ENCODE data around the gene FIBP. TPM values are rescaled to one million over a fixed set of nuclear protein-coding genes. Genes with fewer than 3 reads are reported as not detected.
A peak's percentile ranks its signal among the peaks of the same experiment; 100 is the strongest.

FIBP gene
- total and polyA plus RNA-seq, 3 donors from 2014 or later: 131 to 149 (median 144) TPM

DNA sequence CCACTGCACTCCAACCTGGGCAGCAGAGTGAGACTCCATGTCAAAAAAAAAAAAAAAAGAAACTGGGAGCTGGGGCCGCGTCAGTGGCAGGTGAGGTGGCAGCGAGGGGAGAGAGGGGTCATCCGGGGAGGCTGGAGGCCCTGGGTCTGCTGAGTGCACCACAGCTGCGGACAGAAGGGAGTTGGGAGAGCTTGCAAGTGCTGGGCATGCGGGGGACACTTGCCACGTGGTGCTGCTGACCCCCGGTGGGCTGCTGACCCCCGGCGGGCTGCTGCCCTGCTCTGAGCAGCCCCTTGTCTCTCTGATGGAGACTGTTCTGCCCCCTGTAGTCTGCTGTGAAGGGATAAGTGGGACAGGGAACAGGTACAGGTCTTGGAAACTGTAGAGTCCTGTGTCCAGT, 33.6 kb upstream of the FIBP start:
- H3K36me3 ChIP-seq (ENCODE audit: low read depth, missing control alignments): no peaks in the 10 kb centered on the region
- WGBS, 2 donors: 88 to 91% methylated on average over 10 of the region's 10 CpGs
- H3K27me3 ChIP-seq: no peaks in the 10 kb centered on the region
- H3K4me3 ChIP-seq: no peak overlapping the region
- H3K27ac ChIP-seq: no peak overlapping the region
- H3K9me3 ChIP-seq: no peaks in the 10 kb centered on the region
- H3K4me1 ChIP-seq: peaks cover 25% of the 10 kb centered on the region
- TF ChIP-seq, protein P1, sequence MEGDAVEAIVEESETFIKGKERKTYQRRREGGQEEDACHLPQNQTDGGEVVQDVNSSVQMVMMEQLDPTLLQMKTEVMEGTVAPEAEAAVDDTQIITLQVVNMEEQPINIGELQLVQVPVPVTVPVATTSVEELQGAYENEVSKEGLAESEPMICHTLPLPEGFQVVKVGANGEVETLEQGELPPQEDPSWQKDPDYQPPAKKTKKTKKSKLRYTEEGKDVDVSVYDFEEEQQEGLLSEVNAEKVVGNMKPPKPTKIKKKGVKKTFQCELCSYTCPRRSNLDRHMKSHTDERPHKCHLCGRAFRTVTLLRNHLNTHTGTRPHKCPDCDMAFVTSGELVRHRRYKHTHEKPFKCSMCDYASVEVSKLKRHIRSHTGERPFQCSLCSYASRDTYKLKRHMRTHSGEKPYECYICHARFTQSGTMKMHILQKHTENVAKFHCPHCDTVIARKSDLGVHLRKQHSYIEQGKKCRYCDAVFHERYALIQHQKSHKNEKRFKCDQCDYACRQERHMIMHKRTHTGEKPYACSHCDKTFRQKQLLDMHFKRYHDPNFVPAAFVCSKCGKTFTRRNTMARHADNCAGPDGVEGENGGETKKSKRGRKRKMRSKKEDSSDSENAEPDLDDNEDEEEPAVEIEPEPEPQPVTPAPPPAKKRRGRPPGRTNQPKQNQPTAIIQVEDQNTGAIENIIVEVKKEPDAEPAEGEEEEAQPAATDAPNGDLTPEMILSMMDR (IDR thresholded peaks at IDR 0.05): no peak
- TF ChIP-seq POLR2A (IDR thresholded peaks at IDR 0.05): no peak
- no peak for DNase-seq
- intact Hi-C loops (cut with DNase I; ENCODE audit: low total_unique reads): no loop called here

DNA sequence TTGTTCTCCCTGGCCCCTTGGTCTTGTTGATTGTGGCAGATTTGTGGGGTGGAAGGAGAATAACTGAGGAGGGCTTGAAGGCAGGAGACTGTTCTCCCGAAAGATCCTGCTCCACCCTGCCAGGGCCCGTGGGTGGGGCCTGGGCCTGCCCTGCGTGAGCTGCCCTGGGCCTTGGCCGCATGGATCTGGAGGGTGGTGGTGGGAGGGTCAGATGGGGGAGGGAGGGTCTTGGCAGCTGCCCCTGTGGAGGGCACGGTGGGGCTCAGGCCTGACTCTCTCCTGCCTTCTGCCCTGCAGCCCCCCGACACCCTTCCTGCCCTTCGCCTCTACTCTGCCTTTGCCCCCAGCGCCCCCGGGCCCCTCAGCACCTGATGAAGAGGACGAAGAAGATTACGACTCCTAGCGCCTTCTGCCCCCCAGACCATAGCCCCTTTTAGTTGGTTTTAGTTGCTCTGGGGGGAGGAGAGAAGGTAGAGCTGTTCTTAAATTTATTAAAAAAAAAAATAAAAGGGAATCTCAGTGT, 32.8 kb upstream of the FIBP start:
- DNase-seq: no peak
- TF ChIP-seq, protein P1 (IDR thresholded peaks at IDR 0.05): no peak
- no peak for TF ChIP-seq POLR2A (IDR thresholded peaks at IDR 0.05)
- peaks cover 30% of the 10 kb centered on the region for H3K4me1 ChIP-seq
- no peaks in the 10 kb centered on the region for H3K36me3 ChIP-seq (ENCODE audit: low read depth, missing control alignments)
- H3K27me3 ChIP-seq: no peaks in the 10 kb centered on the region
- no peak overlapping the region for H3K4me3 ChIP-seq
- H3K9me3 ChIP-seq: no peaks in the 10 kb centered on the region
- intact Hi-C loops (cut with DNase I; ENCODE audit: low total_unique reads): no loop called here
- WGBS, 2 donors: 72 to 73% methylated on average over 12 of the region's 12 CpGs
- no peak overlapping the region for H3K27ac ChIP-seq

DNA sequence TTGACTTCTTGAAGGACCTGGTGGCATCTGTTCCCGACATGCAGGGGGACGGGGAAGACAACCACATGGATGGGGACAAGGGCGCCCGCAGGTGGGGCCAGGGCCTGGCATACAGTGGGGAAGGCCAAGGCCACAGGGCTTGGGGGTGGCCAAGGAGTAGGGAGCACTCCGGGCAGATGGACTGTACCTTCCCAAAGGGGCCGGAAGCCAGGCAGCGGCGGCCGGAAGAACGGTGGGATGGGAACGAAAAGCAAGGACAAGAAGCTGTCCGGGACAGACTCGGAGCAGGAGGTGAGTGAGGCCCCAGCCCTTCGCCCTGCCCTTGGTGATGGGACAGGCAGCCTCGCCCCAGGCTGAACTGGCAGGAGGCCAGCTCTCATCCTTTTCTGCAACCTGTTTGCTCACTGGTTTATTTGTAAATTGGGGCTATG, 32.1 kb upstream of the FIBP start:
- Histone ChIP-seq H3K27me3 (no peaks in the 10 kb centered on the region), H3K27ac (peak overlapping the region; percentile 88 to 97), H3K36me3 (ENCODE audit: low read depth, missing control alignments) (no peaks in the 10 kb centered on the region), H3K4me1 (peaks cover 37% of the 10 kb centered on the region), H3K9me3 (no peaks in the 10 kb centered on the region), H3K4me3 (peak overlapping the region; percentile 85 to 98)
- no peak for DNase-seq
- no peak for TF ChIP-seq POLR2A (IDR thresholded peaks at IDR 0.05)
- TF ChIP-seq, protein P1 (IDR thresholded peaks at IDR 0.05): no peak
- 16 to 25% methylated on average over 9 to 15 of the region's 15 CpGs for WGBS, 2 donors
- intact Hi-C loops (cut with DNase I; ENCODE audit: low total_unique reads): no loop called here

DNA sequence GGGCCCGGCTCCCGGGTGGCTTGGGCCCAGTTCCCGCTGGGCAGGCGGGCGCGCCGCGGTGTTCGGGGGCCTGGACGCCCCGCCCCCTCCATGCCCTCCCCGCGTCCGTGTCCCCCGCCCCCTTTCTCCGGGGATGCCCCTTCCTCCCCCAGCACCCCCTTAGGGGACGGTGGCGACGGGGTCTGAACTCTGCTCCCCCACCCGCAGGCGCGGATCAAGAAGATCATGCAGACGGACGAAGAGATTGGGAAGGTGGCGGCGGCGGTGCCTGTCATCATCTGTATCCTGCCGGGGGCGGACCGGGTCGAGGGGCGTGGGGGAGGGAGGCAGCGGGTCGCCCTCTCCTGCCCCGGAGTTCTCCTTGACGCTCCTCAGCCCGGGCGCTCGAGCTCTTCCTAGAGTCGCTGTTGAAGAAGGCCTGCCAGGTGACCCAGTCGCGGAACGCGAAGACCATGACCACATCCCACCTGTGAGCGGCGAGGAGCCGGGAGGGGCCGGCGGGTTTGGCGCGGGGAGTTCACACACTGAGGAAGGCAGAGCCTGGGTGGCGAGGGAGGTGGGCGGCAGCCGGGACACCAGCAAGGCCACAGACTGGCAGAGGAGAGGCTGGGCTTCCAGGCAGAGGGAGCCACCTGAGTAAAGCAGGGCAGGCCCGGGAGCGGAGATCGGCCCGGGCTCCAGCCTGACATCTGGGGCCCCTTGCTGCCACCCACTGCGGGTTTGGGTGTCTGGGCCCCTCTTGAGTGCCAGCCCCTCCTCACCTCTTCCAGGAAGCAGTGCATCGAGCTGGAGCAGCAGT, 31.5 kb upstream of the FIBP start:
- no peaks in the 10 kb centered on the region for H3K27me3 ChIP-seq
- no peaks in the 10 kb centered on the region for H3K36me3 ChIP-seq (ENCODE audit: low read depth, missing control alignments)
- 0% methylated on average over 60 of the region's 60 CpGs; no CpG with 5 or more reads in 1 of the 2 donors for WGBS, 2 donors
- TF ChIP-seq POLR2A (IDR thresholded peaks at IDR 0.05): no peak
- TF ChIP-seq, protein P1 (IDR thresholded peaks at IDR 0.05): no peak
- H3K4me3 ChIP-seq: peak overlapping the region; percentile 85 to 98
- intact Hi-C loops (cut with DNase I; ENCODE audit: low total_unique reads): no loop called here
- peaks cover 44% of the 10 kb centered on the region for H3K4me1 ChIP-seq
- peak; percentile 54 for DNase-seq
- H3K27ac ChIP-seq: peak overlapping the region; percentile 88 to 97
- no peaks in the 10 kb centered on the region for H3K9me3 ChIP-seq
